Liver (tissue), 9 donors: ENCODE measurements around the gene CNP. TPM values are rescaled to one million over a fixed set of nuclear protein-coding genes. Genes with fewer than 3 reads are reported as not detected.

ENCODE experiments used
- DNase-seq: peaks from one replicate; pipeline ENCODE4 v3.0.0-alpha.2; 2017; ENCODE audit warnings: low spot score
- H3K27ac ChIP-seq, 2 donors: one replicate each; pipeline ENCODE4 v1.7.0; 2013; ENCODE audit warnings: inconsistent platforms in 2 of 2, low read length in 2 of 2, control low read depth in 1 of 2, low read depth in 1 of 2, mild to moderate bottlenecking in 1 of 2
- H3K27me3 ChIP-seq, 4 donors: one replicate each; pipeline versions ENCODE4 v1.6.1 to v1.7.0; 2013; ENCODE audit warnings: low read length in 3 of 4, inconsistent platforms in 1 of 4, mild to moderate bottlenecking in 1 of 4, moderate library complexity in 1 of 4; ENCODE audit not compliant: control insufficient read depth in 4 of 4, insufficient read depth in 4 of 4
- H3K36me3 ChIP-seq, 4 donors: one replicate each; pipeline versions ENCODE4 v1.6.1 to v1.7.0; 2013; ENCODE audit warnings: low read length in 3 of 4, mild to moderate bottlenecking in 3 of 4, low read depth in 1 of 4, moderate library complexity in 1 of 4; ENCODE audit not compliant: control insufficient read depth in 4 of 4, insufficient read depth in 3 of 4
- H3K4me1 ChIP-seq, 4 donors: one replicate each; pipeline versions ENCODE4 v1.6.1 to v1.7.0; 2013; ENCODE audit warnings: low read length in 3 of 4, mild to moderate bottlenecking in 3 of 4, moderate library complexity in 1 of 4; ENCODE audit not compliant: control insufficient read depth in 4 of 4, insufficient read depth in 4 of 4
- H3K4me3 ChIP-seq, 3 donors: one replicate each; pipeline versions ENCODE4 v1.6.1 to v1.7.0; 2013; ENCODE audit warnings: low read length in 3 of 3, control low read depth in 1 of 3, low read depth in 1 of 3, mild to moderate bottlenecking in 1 of 3
- H3K9ac ChIP-seq, 2 donors: one replicate each; pipeline ENCODE4 v1.7.0; 2013; ENCODE audit warnings: low read length in 2 of 2, mild to moderate bottlenecking in 2 of 2, moderate library complexity in 2 of 2, control low read depth in 1 of 2, low read depth in 1 of 2
- H3K9me3 ChIP-seq, 4 donors: one replicate each; pipeline versions ENCODE4 v1.6.1 to v1.7.0; 2013; ENCODE audit warnings: low read length in 3 of 4; ENCODE audit not compliant: control insufficient read depth in 4 of 4
- ATF3 ChIP-seq: IDR thresholded peaks from 2 replicates; pipeline ENCODE4 v1.6.1; 2016; ENCODE audit warnings: antibody characterized with exemption
- CTCF ChIP-seq: fragments of 150-350 bp; IDR thresholded peaks from 2 replicates; pipeline ENCODE4 v1.5.1; 2017; ENCODE audit warnings: improper control_type of control experiment, low read depth, low read length; ENCODE audit not compliant: missing input control
- FOXA1 ChIP-seq: IDR thresholded peaks from 2 replicates; pipeline ENCODE4 v1.6.1; 2016; ENCODE audit warnings: antibody characterized with exemption
- FOXA2 ChIP-seq: IDR thresholded peaks from 2 replicates; pipeline ENCODE4 v1.6.1; 2016; ENCODE audit warnings: antibody characterized with exemption
- GABPA ChIP-seq, 2 donors: IDR thresholded peaks in 1 of 2; conservative IDR thresholded peaks in 1 of 2; 2 replicates each; pipeline ENCODE4 v1.6.1; 2016; ENCODE audit warnings: antibody characterized with exemption in 2 of 2, mild to moderate bottlenecking in 1 of 2, moderate library complexity in 1 of 2
- HNF4A ChIP-seq, 2 donors: conservative IDR thresholded peaks; 2 replicates each; pipeline ENCODE4 v1.6.1; 2016; ENCODE audit warnings: antibody characterized with exemption in 2 of 2, mild to moderate bottlenecking in 2 of 2
- HNF4G ChIP-seq: IDR thresholded peaks from 2 replicates; pipeline ENCODE4 v1.6.1; 2016; ENCODE audit warnings: antibody characterized with exemption
- NR2F2 ChIP-seq: IDR thresholded peaks from 2 replicates; pipeline ENCODE4 v1.6.1; 2016; ENCODE audit warnings: antibody characterized with exemption
- REST ChIP-seq: IDR thresholded peaks from 2 replicates; pipeline ENCODE4 v1.6.1; 2016; ENCODE audit warnings: antibody characterized with exemption, mild to moderate bottlenecking
- RXRA ChIP-seq, 2 donors: IDR thresholded peaks; 2 replicates each; pipeline ENCODE4 v1.6.1; 2017 to 2018; ENCODE audit warnings: antibody characterized with exemption in 2 of 2, mild to moderate bottlenecking in 1 of 2
- SP1 ChIP-seq: IDR thresholded peaks from 2 replicates; pipeline ENCODE4 v1.6.1; 2018; ENCODE audit warnings: antibody characterized with exemption, mild to moderate bottlenecking
- YY1 ChIP-seq: IDR thresholded peaks from 2 replicates; pipeline ENCODE4 v1.6.1; 2016; ENCODE audit warnings: antibody characterized with exemption, mild to moderate bottlenecking
- ZBTB33 ChIP-seq: IDR thresholded peaks from 2 replicates; pipeline ENCODE4 v1.6.1; 2016; ENCODE audit warnings: antibody characterized with exemption
- WGBS: extraction: QIAGEN DNeasy Blood & Tissue Kit; methylation state at CpG from one replicate; pipeline ENCODE4 v1.1.7; 2013; 5-methylcytosine and 5-hydroxymethylcytosine counted together
- polyA plus RNA-seq, 2 donors: library from polyadenylated mRNA; stranded (reverse) in 1 of 2; unstranded in 1 of 2; fragments of 200-250 nt in 1 of 2; fragments of >200 nt in 1 of 2; fragmentation: Nextera tagmentation in 1 of 2; extraction: Ambion mirVana in 1 of 2; gene quantifications; one replicate each; pipeline versions ENCODE4 v1.2.1 to v1.2.3, GENCODE V29; 2013 to 2015
- total RNA-seq, 2 donors: library from RNA; depleted of rRNA; stranded (reverse); fragments of >200 nt; gene quantifications; one replicate each; pipeline ENCODE4 v1.2.3, GENCODE V29; 2014
- donor health status: healthy.
- donor health status: healthy.
- donor health status: healthy.
- donor health status: healthy.
- donor health status: healthy.

The CNP gene
- total and polyA plus RNA-seq, 4 donors, result 25.3 to 38.3 (median 30.2) TPM

- WGBS, result 90% methylated on average over 18 of the region's 18 CpGs
- peaks cover 11 to 61% (median 38%) of the 10 kb centered on the region in 4 donors for H3K4me1 ChIP-seq
- no peaks in the 10 kb centered on the region for H3K27me3 ChIP-seq
- no peak for DNase-seq
- no peak for TF ChIP-seq NR2F2
- TF ChIP-seq YY1, result no peak
- no peak for TF ChIP-seq SP1
- TF ChIP-seq FOXA2, result no peak
- TF ChIP-seq ATF3, result no peak
- no peak for TF ChIP-seq HNF4G
- TF ChIP-seq HNF4A (conservative IDR thresholded peaks at IDR 0.05), result no peak
- no peak for TF ChIP-seq CTCF
- TF ChIP-seq FOXA1, result no peak
- no peak for TF ChIP-seq REST
- no peak for TF ChIP-seq ZBTB33
- peak overlapping the region in 1 of 2 donors; percentile 40 for H3K27ac ChIP-seq
- no peak overlapping the region for H3K4me3 ChIP-seq
- no peaks in the 10 kb centered on the region for H3K9me3 ChIP-seq
- H3K36me3 ChIP-seq, result peaks cover 7 to 28% (median 26%) of the 10 kb centered on the region in 4 donors
- no peak overlapping the region for H3K9ac ChIP-seq
Observed at GRCh38 chr17:41971721-41972523, 5.3 kb downstream of the CNP start.

- H3K4me3 ChIP-seq, result no peak overlapping the region
- H3K9me3 ChIP-seq, result no peaks in the 10 kb centered on the region
- no peak for DNase-seq
- 42% methylated on average over 22 of the region's 22 CpGs for WGBS
- peaks cover 7 to 36% (median 30%) of the 10 kb centered on the region in 4 donors for H3K36me3 ChIP-seq
- H3K27ac ChIP-seq, result peak overlapping the region; percentile 40 to 67
- peaks cover 11 to 60% (median 37%) of the 10 kb centered on the region in 4 donors for H3K4me1 ChIP-seq
- H3K27me3 ChIP-seq, result no peaks in the 10 kb centered on the region
- peak; percentile 43 to 74 for TF ChIP-seq GABPA (IDR thresholded peaks at IDR 0.05 in 1 of 2, conservative IDR thresholded peaks at IDR 0.05 in 1 of 2)
- peak; percentile 14 for TF ChIP-seq FOXA1
- peak; percentile 40 for TF ChIP-seq FOXA2
- no peak for TF ChIP-seq REST
- TF ChIP-seq NR2F2, result peak; percentile 68
- peak; percentile 71 to 77 for TF ChIP-seq RXRA (IDR thresholded peaks at IDR 0.05)
- peak in 1 of 2 donors; percentile 3 for TF ChIP-seq HNF4A (conservative IDR thresholded peaks at IDR 0.05)
- TF ChIP-seq ZBTB33, result no peak
- peak; percentile 43 for TF ChIP-seq SP1
- H3K9ac ChIP-seq, result no peak overlapping the region
Observed at GRCh38 chr17:41972571-41973407, 6.2 kb downstream of the CNP start.
